HG02852 (cell line): Measurements from ENCODE around the gene CELA3A.
"Not testable (repeated sequence)": the region's sequence is repeated elsewhere in the genome, so short reads cannot be mapped to it uniquely, and the experiment has no call there.

Experiments used
- ATAC-seq: cut with Tn5 transposase; IDR thresholded peaks from one replicate; pipeline ENCODE4 v1.9.1; 2021; ENCODE audit warnings: mild to moderate bottlenecking, moderate library complexity; ENCODE audit not compliant: unreplicated experiment

CELA3A gene

GRCh38 chr1:22001409-22001808, at the start of gene CELA3A:
Gene CELA3A, plus strand, starts transcription at chr1:22001657. Its CDS starts 18 bp downstream, at chr1:22001675.
- ATAC-seq: no peak

GRCh38 chr1:21952786-21953520, 48.5 kb upstream of the CELA3A start:
- ATAC-seq: no peak

- no peak for ATAC-seq
These were observed 46.4 kb upstream of the CELA3A start for GRCh38 chr1:21955058-21955457.

GRCh38 chr1:21955501-21956281, 45.8 kb upstream of the CELA3A start:
- no peak for ATAC-seq

GRCh38 chr1:21956720-21957552, 44.5 kb upstream of the CELA3A start:
- no peak for ATAC-seq

GRCh38 chr1:21961337-21961736, 40.1 kb upstream of the CELA3A start:
- no peak for ATAC-seq

- ATAC-seq: no peak
These were observed 39.7 kb upstream of the CELA3A start for GRCh38 chr1:21961799-21962198.

- no peak for ATAC-seq
These were observed 37.8 kb upstream of the CELA3A start for GRCh38 chr1:21963477-21964217.

- ATAC-seq: no peak
These were observed 35.0 kb upstream of the CELA3A start for GRCh38 chr1:21966247-21967000.

- ATAC-seq: not testable (repeated sequence)
These were observed 34.2 kb upstream of the CELA3A start for GRCh38 chr1:21967216-21967615.

GRCh38 chr1:21969066-21969465, 32.4 kb upstream of the CELA3A start:
- not testable (repeated sequence) for ATAC-seq

- not testable (repeated sequence) for ATAC-seq
These were observed 30.9 kb upstream of the CELA3A start for GRCh38 chr1:21970523-21970922.

- ATAC-seq: not testable (repeated sequence)
These were observed 28.4 kb upstream of the CELA3A start for GRCh38 chr1:21972973-21973441.

GRCh38 chr1:21973948-21974347, 27.5 kb upstream of the CELA3A start:
- ATAC-seq: not testable (repeated sequence)

GRCh38 chr1:21974699-21975098, 26.8 kb upstream of the CELA3A start:
- not testable (repeated sequence) for ATAC-seq

GRCh38 chr1:21975296-21975695, 26.2 kb upstream of the CELA3A start:
- not testable (repeated sequence) for ATAC-seq

- ATAC-seq: not testable (repeated sequence)
These were observed 24.7 kb upstream of the CELA3A start, which contains the start of gene CELA3B for GRCh38 chr1:21976703-21977239. Gene CELA3B, plus strand, starts transcription at chr1:21977022. Its CDS starts 18 bp downstream, at chr1:21977040.

GRCh38 chr1:21978209-21978608, 23.2 kb upstream of the CELA3A start:
- ATAC-seq: not testable (repeated sequence)
